ENCODE measurements around the gene GNAS. TPM values are rescaled to one million over a fixed set of nuclear protein-coding genes. Genes with fewer than 3 reads are reported as not detected.
"Not testable (repeated sequence)": the region's sequence is repeated elsewhere in the genome, so short reads cannot be mapped to it uniquely, and the experiment has no call there.

Gene GNAS
- total RNA-seq, 1 donor from 2014 or later, result 1,165 TPM

DNA sequence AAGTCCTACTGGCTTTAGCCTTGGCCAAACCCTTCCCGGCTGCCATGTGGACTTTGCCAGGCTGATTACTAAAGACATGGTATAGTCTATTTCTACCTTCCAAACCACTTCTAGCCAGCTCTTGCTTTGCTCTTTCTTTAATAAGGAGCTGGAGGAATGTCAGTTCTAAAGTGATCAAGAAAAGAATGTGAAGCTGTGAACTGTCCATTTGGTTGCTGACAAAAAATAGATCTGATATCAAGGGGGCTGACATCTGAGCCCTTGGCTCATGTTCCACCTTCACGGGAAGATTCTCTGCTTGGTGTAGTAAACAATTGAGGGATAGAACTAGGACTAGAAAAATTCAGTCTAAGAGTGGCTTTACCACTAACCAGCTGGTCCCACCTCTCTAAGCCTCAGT lies 24.4 kb upstream of the GNAS start:
- no peak for DNase-seq (ENCODE audit: low read depth)

DNA sequence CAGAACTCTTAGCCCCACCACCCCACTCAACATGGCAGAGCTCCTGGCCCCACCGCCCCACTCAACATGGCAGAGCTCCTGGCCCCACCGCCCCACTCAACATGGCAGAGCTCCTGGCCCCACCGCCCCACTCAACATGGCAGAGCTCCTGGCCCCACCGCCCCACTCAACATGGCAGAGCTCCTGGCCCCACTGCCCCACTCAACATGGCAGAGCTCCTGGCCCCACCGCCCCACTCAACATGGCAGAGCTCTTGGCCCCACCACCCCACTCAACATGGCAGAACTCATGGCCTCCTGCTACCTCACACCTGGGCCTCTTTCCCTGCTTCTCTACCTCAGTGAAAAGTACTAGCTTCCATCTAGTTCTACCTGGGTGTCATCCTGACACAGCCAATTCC lies 23.7 kb upstream of the GNAS start:
- not testable (repeated sequence) for DNase-seq (ENCODE audit: low read depth)

DNA sequence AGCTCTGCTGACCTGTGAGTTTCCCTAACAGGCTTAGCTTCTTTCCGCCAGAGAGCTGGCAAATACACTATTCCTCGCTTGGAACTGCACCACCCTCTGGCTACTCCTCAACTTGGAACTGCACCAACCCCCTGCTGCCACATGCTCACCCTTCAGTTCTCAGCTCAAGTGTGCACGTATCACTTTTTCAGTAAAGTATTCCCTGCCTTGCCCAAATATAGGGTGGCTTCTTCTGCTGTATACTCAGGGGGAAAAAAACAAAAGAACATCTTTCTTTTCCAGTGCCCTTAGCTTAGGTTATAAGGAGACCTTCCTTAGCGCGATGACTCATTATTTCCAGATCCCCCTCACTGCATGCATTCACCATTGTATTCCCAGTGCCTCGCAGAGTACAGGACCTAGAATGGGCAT lies 23.0 kb upstream of the GNAS start:
- DNase-seq (ENCODE audit: low read depth), result no peak

DNA sequence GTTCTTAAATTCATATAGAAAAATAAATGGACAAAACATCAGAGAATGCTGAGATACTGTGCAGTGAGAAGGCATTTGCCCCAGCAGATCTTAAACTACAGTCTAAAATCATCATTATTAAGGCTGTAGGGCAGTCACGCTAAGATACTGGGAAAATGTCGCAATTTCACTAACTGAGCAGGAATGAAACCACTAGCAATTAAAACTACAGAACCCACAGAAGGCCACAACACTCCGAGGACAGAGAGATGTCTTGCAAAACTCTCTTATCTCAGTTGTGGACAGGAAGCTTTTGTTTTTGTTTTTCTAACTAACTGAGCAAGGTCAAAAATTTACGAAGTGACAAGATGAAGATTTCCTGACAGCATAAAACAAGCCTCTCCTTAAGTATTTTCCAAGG lies 20.1 kb upstream of the GNAS start:
- DNase-seq (ENCODE audit: low read depth), result peak; percentile 6

DNA sequence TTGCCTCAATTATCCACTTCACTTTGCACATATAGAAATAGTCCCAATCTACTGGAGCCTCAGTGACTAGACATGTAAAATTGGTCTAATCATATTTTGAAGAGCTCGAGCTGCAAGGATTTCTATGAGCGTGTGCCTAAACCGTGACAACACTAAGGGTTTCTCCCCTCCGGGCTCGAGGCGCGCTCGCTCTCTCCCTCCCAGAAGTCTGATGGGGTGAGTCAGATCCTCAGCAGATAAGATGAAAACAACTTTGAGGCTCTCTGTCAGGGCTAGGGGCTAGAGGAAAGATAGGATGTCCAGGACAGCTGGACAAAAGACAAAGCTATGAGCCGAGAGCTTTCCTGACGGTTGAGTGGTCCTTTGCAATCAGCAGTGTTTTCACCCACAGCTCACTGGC lies 18.6 kb upstream of the GNAS start:
- DNase-seq (ENCODE audit: low read depth), result no peak

DNA sequence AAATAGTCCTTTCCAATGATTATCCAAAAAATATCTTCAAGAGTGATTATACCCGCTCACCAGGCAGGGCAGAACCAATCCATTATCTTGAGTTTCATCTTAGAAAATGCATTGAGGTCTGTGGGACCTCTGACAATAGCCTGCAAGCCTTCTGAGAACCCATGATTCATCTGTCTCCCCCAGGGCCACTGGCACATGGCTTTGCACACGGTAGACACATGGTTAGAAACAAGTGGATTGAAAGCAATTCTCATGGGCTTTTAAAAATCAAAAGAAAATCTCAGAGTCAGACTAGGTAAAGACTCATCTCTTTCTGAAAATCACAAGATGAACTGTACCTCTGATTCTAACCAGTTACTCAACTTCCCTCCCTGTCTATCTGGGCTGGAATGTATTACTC lies 17.3 kb upstream of the GNAS start:
- DNase-seq (ENCODE audit: low read depth), result no peak

DNA sequence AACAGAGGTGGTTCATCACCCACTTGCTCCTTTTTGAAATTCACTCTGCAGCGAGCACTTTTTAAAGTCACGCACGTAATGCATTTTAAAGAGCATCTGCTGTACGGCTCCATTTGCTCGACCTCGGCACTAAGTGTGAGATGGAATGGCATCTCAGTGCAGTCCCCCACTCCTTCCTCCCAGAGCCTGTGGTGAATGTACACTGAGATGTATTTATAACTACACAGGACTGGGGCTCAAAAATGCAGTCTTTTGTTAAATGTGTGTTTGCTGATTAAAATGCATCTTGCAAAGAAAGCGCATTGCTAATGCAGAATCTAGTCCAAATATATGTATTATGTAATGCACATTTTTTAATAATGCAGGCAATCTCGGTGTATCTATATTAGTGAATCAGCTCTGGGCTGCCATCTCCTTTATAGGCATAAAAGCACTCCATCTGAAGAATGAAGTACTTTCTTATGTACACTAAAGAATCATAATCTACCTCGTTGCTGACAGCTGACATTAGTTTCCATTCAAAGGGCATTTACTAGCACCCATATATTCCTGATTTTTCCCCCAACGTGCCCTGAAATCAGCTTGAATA lies 15.8 kb upstream of the GNAS start:
- no peak for DNase-seq (ENCODE audit: low read depth)

- DNase-seq (ENCODE audit: low read depth), result no peak
Observed at GRCh38 chr20:58837717-58838116, 14.8 kb upstream of the GNAS start.

DNA sequence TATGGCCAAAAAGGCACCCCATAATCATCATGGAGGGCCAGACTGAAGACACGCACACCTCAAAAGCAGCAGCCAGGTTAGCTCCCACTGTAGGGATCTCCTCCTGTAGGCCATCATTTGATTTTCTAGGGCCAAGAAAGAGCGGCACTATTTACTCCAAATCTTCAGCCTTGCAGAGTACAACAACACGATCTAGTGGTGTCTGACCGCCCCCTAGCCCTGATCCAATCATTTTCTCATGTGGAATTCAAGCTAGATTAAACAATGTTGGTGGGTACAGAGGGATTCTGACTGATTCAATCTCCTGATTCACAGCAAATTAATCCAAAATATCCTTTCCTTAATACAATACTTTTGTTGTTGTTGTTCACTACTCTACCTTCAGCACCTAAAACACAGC lies 14.3 kb upstream of the GNAS start:
- no peak for DNase-seq (ENCODE audit: low read depth)

DNA sequence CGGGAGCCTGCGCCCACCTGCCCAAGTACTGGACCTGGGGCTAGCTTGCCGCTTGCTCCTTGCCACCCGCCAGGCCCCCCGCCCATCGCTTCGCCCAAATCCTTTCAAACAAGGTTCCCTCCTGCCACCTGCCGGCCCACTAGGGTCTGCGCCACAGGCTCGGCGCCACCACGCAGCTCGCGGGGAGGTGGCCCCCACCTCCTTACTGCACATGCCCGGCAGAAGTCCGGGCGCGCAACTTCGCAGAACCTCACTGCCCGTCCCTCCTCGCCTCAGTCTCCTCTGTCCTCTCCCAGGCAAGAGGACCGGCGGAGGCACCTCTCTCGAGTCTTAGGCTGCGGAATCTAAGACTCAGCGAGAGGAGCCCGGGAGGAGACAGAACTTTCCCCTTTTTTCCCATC lies 13.0 kb upstream of the GNAS start:
- no peak for DNase-seq (ENCODE audit: low read depth)

- no peak for DNase-seq (ENCODE audit: low read depth)
Observed at GRCh38 chr20:58839991-58840747, 12.3 kb upstream of the GNAS start.

DNA sequence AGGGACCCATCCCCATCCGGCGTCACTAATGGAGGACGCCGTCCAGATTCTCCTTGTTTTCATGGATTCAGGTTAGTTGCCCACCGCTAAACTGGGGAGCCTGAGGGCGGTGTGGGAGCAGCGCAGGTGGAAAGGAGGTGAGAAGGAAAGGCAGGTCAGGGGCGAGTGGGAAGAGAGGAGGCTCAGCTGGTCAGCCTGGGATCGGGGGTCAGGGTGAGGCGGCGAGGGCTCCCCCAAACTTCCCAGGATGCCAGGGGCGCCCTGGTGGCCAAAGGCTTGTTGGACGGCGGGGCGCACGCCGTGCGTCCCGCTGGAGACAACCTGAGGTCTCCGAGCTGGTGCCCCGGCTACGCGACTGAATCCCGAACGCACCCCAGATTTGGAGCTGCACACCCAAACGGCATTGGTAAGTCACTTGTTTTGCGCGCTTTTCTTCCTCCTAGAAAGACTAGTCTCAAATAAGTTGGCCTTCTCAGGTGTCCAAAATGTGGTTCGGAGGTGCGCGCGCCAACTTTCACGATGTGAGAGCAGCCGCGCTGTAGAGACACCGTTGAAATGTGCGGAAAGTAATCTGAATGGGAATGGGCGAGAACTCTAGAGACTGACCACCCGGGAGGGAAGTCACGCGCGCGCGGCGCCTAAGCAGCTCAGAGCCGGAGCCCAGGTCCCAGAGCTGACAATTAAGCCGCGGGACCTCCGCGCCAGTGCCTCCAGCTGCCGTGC lies 11.5 kb upstream of the GNAS start:
- no peak for DNase-seq (ENCODE audit: low read depth)

- DNase-seq (ENCODE audit: low read depth), result no peak
Observed at GRCh38 chr20:58841539-58842264, 10.8 kb upstream of the GNAS start.

- no peak for DNase-seq (ENCODE audit: low read depth)
Observed at GRCh38 chr20:58842276-58842675, 10.2 kb upstream of the GNAS start.

GRCh38 chr20:58843128-58843556 lies 9.4 kb upstream of the GNAS start:
- no peak for DNase-seq (ENCODE audit: low read depth)

DNA sequence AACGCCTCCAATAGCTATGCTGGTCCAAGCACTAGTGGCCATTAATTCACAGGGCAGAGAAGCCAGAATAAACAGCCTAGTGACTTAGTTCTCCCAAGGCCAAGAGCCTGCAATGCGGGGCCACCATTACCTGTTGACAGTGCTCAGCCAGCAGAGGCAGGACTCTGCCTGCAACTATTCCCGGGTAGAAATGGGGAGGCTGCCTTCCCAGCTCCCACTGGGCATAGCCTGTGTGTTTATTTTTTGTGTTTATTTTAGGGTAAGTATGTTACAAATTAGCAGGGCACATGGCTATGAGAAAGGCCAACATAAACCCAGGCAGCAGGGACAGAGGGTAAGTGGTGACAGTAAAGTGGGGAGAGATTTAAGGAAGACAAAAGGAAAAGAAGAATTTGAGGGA lies 6.8 kb upstream of the GNAS start:
- DNase-seq (ENCODE audit: low read depth), result no peak

DNA sequence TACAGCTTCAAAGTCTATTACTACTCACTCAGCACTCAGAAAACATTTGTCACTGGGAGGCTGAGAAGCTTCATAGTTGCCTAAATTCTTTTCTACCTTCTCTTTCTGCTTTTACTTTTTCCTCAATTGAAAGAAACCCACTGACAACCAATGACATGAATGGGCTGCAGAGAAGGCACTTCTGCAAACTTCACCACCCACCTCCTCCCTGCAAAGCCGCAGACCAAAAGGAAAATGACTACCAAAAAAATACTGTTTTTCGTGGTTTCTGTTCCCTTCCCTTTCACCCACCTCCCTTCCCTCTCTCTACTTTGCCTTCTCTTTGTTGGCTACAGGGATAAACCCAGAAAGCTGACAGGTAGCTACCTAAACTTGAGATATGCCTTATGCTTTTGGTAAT lies 5.1 kb upstream of the GNAS start:
- DNase-seq (ENCODE audit: low read depth), result no peak

DNA sequence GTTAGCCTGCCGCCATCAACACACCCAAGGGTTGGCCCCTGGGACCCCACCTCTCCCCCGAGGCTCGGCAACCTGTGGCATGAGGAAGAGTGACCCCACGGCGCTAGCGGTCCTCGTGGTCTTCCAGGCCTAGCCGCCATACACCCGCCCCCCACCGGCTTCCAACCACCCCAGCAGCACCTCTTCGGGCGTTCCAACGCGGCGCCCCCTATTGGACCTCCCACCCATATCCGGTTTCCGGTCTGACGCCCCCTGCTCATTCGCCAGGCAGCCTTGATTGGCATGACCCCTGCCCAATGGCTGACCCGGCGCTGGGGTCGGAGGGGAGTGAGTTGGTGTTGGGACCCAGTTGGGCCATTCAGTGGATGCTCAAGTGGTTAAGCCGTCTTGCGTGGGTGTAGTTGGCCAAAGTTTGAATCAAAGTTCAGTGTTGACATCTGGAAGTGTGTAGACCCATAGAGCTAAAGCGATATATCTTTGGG lies 1.8 kb upstream of the GNAS start, which contains the start of gene GNAS-AS1:
Gene GNAS-AS1 (minus strand): TSS at position 210 of the 482 bp plus-strand sequence.
- DNase-seq (ENCODE audit: low read depth), result peak; percentile 60

- no peak for DNase-seq (ENCODE audit: low read depth)
Observed at GRCh38 chr20:58851221-58851968, 1.1 kb upstream of the GNAS start.

- no peak for DNase-seq (ENCODE audit: low read depth)
Observed at GRCh38 chr20:58851969-58852458, 502 bp upstream of the GNAS start.

DNA sequence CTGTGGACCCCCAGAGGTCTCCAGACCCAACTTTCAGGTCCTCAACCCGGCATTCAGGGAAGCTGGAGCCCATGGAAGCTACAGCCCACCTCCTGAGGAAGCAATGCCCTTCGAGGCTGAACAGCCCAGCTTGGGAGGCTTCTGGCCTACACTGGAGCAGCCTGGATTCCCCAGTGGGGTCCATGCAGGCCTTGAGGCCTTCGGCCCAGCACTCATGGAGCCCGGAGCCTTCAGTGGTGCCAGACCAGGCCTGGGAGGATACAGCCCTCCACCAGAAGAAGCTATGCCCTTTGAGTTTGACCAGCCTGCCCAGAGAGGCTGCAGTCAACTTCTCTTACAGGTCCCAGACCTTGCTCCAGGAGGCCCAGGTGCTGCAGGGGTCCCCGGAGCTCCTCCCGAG lies 950 bp downstream of the GNAS start:
- no peak for DNase-seq (ENCODE audit: low read depth)
